HCT116 (cell line): Measurements from ENCODE around the gene PIP4P1.

Experiments used
- ATF3 ChIP-seq: IDR thresholded peaks from 2 replicates; pipeline ENCODE4 v1.6.1; 2012
- CBX3 ChIP-seq: IDR thresholded peaks from 2 replicates; pipeline ENCODE4 v1.6.1; 2012; ENCODE audit warnings: low read depth
- CEBPB ChIP-seq: IDR thresholded peaks from 2 replicates; pipeline ENCODE4 v1.6.1; 2012; ENCODE audit warnings: low read depth
- CTCF ChIP-seq, 3 experiments: fragments of 200-600 bp in 1 of 3; sonication (generic) in 1 of 3; IDR thresholded peaks in 2 of 3; conservative IDR thresholded peaks in 1 of 3; 2 replicates each; pipeline ENCODE4 v1.5.1; 2012 to 2017; ENCODE audit warnings: low read depth in 2 of 3, low read length in 2 of 3, antibody characterized with exemption in 1 of 3, borderline replicate concordance in 1 of 3, control low read depth in 1 of 3, mild to moderate bottlenecking in 1 of 3, mixed read lengths in 1 of 3, mixed run types in 1 of 3, moderate library complexity in 1 of 3; ENCODE audit not compliant: insufficient read depth in 1 of 3
- EZH2 ChIP-seq: fragments of 200-600 bp; sonication (generic); IDR thresholded peaks from 2 replicates; pipeline ENCODE4 v1.6.1; 2017; ENCODE audit warnings: antibody characterized with exemption, mixed run types
- EZH2phosphoT487 ChIP-seq: fragments of 200-600 bp; IDR thresholded peaks from 2 replicates; pipeline ENCODE4 v1.6.1; 2018; ENCODE audit warnings: antibody characterized with exemption, borderline replicate concordance
- POLR2A ChIP-seq: IDR thresholded peaks from 2 replicates; pipeline ENCODE4 v1.7.0; 2011; ENCODE audit warnings: borderline replicate concordance; ENCODE audit not compliant: insufficient read depth, insufficient read length; ENCODE audit errors: extremely low read depth
- RAD21 ChIP-seq: IDR thresholded peaks from 2 replicates; pipeline ENCODE4 v1.6.1; 2012; ENCODE audit warnings: low read depth, mild to moderate bottlenecking
- YY1 ChIP-seq: IDR thresholded peaks from 2 replicates; pipeline ENCODE4 v1.6.1; 2011; ENCODE audit warnings: low read length, low read depth, moderate library complexity, mild to moderate bottlenecking; ENCODE audit not compliant: insufficient replicate concordance; ENCODE audit errors: extremely low read depth
- ZFX ChIP-seq: fragments of 450-650 bp; IDR thresholded peaks from 2 replicates; pipeline ENCODE4 v1.6.1; 2017
- ZNF274 ChIP-seq: fragments of 200-500 bp; sonication (Bioruptor generic); IDR thresholded peaks from 2 replicates; pipeline ENCODE4 v1.6.1; 2014; ENCODE audit warnings: mild to moderate bottlenecking, low read depth, low read length, inconsistent platforms
- TF ChIP-seq, protein P1 (sequence below): IDR thresholded peaks from 2 replicates; pipeline ENCODE4 v1.6.1; 2012; ENCODE audit warnings: low read depth
- TF ChIP-seq, protein P2 (sequence below): IDR thresholded peaks from 2 replicates; pipeline ENCODE4 v1.6.1; 2012

DNA sequence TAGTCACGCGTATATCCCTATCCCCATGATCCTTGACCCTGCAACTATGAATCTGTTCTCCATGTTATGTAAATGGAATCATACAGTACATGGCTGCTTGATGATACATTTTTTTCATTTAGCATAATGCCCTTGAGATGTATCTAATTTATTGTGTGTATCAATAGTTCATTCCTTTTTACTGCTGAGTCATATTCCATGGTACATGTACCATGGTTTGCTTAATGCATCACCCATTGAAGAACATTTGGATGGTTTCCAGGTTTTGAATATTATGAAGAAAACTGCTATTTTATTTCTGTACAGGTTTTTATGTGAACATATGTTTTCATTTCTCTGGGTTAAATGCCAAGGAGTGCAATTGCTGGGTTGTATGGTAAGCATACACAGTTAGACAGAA lies 40.1 kb upstream of the PIP4P1 start:
- TF ChIP-seq CTCF (IDR thresholded peaks at IDR 0.05 in 2 of 3, conservative IDR thresholded peaks at IDR 0.05 in 1 of 3; ENCODE audit: borderline replicate concordance in 1 of 3, insufficient read depth in 1 of 3, low read depth in 2 of 3, low read length in 2 of 3): no peak
- TF ChIP-seq CBX3: no peak
- TF ChIP-seq EZH2: no peak
- no peak for TF ChIP-seq ATF3
- TF ChIP-seq EZH2phosphoT487: no peak
- TF ChIP-seq, protein P1, sequence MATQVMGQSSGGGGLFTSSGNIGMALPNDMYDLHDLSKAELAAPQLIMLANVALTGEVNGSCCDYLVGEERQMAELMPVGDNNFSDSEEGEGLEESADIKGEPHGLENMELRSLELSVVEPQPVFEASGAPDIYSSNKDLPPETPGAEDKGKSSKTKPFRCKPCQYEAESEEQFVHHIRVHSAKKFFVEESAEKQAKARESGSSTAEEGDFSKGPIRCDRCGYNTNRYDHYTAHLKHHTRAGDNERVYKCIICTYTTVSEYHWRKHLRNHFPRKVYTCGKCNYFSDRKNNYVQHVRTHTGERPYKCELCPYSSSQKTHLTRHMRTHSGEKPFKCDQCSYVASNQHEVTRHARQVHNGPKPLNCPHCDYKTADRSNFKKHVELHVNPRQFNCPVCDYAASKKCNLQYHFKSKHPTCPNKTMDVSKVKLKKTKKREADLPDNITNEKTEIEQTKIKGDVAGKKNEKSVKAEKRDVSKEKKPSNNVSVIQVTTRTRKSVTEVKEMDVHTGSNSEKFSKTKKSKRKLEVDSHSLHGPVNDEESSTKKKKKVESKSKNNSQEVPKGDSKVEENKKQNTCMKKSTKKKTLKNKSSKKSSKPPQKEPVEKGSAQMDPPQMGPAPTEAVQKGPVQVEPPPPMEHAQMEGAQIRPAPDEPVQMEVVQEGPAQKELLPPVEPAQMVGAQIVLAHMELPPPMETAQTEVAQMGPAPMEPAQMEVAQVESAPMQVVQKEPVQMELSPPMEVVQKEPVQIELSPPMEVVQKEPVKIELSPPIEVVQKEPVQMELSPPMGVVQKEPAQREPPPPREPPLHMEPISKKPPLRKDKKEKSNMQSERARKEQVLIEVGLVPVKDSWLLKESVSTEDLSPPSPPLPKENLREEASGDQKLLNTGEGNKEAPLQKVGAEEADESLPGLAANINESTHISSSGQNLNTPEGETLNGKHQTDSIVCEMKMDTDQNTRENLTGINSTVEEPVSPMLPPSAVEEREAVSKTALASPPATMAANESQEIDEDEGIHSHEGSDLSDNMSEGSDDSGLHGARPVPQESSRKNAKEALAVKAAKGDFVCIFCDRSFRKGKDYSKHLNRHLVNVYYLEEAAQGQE: no peak
- TF ChIP-seq POLR2A: no peak
- TF ChIP-seq ZFX: no peak
- TF ChIP-seq, protein P2, sequence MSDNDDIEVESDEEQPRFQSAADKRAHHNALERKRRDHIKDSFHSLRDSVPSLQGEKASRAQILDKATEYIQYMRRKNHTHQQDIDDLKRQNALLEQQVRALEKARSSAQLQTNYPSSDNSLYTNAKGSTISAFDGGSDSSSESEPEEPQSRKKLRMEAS: no peak
- no peak for TF ChIP-seq ZNF274
- no peak for TF ChIP-seq YY1
- TF ChIP-seq RAD21: no peak
- no peak for TF ChIP-seq CEBPB
